GM21423 (cell line): ENCODE measurements around the gene NCOA7.
A peak's percentile ranks its signal among the peaks of the same experiment; 100 is the strongest.
"Not testable (repeated sequence)": the region's sequence is repeated elsewhere in the genome, so short reads cannot be mapped to it uniquely, and the experiment has no call there.

Experiments used
- ATAC-seq: cut with Tn5 transposase; IDR thresholded peaks from one replicate; pipeline ENCODE4 v1.9.1; 2021; ENCODE audit warnings: mild to moderate bottlenecking, moderate library complexity; ENCODE audit not compliant: unreplicated experiment

NCOA7 gene

GRCh38 chr6:125865015-125865414, 74.3 kb downstream of the NCOA7 start:
- ATAC-seq: no peak

- ATAC-seq: no peak
Measured at GRCh38 chr6:125866433-125866832, 75.7 kb downstream of the NCOA7 start.

DNA sequence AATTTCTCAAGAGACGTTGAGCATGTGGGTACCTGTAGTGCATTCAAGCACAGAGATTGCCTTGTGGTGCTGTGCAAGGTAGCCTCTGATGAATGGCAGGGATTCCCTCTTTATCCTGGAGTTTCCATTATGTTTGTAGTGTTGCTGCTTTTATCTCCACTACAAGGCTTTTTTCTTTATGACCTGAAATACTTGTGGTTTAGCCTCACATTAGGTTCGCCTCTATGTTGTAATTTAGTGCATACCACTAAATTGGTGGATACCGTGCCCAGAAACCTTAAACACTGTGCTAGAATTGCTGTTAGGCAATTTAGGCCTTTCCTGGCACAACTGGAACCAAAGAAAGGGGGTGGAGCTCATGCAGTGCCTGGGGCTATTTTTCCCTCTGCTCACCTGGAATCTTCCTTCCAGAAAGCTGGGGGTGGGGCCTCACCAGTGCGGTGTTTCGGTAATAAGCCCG, 76.8 kb downstream of the NCOA7 start:
- no peak for ATAC-seq

GRCh38 chr6:125868252-125868651, 77.5 kb downstream of the NCOA7 start:
- ATAC-seq: no peak

DNA sequence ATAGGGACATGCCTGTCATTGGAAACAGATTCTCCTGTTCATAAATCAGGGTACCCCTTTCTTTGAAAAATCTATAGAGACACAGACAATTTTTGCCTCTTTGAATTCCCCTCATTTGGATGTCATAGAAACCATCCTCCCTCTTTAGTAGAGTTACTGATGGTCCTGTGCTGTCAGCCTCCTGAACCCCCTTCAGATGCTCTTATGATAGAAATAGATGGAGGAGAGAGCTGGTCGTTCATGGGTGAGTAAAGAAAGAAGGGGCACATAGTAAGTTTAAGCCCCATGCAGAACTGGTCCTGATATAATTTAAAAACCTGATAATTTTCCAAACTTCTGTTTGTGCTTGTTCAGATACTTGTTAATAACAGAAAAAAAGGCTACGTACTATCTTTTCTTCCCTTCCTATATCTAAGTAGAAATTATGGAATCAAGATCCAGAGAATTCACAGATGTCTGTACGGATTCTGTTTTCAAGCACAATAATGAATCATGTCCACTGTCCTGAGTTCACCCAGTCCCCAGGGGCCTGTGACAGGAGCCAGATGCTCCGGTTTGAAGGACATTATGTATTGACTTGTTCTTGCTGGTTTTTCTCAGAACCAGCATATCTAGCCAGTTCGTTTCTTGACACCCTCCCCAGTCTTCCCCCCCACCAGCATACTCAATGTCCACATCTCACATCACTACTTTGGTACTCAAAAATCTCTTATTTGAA, 78.1 kb downstream of the NCOA7 start:
- ATAC-seq: no peak

DNA sequence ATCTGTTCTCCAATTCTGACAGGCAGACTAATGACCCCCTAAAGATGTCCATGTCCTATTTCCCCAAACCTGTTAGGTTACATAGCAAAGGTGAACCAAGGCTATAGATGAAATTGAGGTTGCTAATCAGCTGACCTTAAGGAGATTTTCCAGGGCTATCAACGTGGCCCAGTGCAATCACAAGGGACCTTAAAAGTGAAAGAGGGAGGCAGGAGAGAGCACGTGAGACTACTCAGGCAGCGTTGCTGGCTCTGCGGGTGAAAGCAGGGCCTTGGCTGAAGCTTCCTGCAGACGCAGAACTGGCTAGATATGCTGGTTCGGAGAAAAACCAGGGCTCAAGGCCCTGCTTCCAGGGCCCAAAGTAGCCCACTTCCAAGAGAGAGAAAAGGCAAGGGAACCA, 78.7 kb downstream of the NCOA7 start:
- ATAC-seq: no peak

GRCh38 chr6:125871365-125871764, 80.6 kb downstream of the NCOA7 start:
- no peak for ATAC-seq

- no peak for ATAC-seq
Measured at GRCh38 chr6:125872259-125872921, 81.6 kb downstream of the NCOA7 start.

GRCh38 chr6:125882243-125882642, 91.5 kb downstream of the NCOA7 start:
- no peak for ATAC-seq

DNA sequence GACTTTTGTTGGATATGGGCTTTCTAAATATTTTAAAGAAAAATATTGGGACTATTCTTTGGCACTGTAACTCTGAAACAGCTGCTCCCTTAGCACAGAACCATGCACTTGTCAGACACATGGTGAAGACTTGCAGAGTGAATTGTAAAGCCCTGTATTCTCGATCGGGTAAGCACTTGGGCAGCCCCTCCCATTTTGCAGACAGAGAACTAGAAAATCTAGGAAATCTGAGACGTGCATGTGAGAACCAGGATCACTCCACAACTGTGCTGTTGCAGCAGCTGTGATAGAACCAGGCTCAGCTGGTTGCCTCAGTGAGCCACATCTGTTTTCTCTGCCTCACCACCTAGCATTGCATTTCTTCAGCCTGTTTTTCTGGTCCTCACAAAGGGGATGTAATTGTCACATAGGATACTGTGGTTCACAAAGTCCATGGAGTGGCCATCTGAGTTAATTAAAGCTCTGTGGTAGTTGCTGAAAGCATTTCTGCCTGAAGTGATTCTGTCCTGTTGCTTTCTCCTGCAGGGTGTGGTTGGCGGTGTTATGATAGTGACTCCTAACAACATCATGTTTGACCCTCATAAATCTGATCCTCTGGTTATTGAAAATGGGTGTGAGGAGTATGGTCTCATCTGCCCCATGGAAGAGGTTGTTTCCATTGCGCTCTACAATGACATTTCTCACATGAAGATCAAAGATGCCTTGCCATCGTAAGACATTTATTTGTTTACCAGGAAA, 94.0 kb downstream of the NCOA7 start:
- ATAC-seq: no peak

DNA sequence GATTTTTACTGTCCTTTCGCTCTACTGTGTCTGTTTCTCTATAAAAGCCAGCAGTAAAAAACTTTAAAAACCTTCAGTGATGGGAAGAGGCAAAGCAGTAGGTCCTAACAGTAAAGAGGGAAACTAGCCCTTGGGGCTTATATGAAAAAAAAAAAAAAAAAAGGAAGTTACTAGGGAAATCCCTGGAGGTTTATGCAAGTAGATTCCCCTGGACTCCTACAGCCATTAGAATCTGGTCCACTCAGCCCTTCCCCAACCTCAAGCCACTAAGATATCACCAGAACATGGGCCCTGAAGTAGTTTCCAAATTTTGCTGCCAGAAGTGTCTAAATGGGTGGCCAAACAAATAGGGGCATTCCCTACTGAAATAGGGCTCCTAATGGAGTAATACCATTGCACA, 95.3 kb downstream of the NCOA7 start:
- no peak for ATAC-seq

DNA sequence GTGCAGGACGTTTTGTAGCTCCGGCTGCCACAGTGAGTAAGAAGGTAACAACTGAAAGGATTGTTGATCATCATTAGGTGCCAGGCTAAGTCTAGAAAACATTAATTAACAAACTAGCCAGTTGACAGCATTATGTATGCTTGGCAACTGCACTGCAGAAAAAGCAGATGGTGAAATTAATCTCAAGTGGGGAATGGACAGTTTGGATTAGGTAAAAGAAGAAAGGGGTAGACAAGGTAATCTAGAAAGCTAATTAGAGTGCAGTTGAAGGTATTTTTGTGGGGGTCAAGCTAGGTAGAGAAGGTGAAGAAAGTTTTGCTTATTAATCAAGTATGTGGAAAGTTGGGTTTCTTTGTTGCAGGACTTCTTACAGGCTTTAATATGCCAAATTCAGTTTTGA, 96.2 kb downstream of the NCOA7 start:
- no peak for ATAC-seq

GRCh38 chr6:125887372-125887771, 96.6 kb downstream of the NCOA7 start:
- no peak for ATAC-seq

- no peak for ATAC-seq
Measured at GRCh38 chr6:125888989-125889656, 98.4 kb downstream of the NCOA7 start.

DNA sequence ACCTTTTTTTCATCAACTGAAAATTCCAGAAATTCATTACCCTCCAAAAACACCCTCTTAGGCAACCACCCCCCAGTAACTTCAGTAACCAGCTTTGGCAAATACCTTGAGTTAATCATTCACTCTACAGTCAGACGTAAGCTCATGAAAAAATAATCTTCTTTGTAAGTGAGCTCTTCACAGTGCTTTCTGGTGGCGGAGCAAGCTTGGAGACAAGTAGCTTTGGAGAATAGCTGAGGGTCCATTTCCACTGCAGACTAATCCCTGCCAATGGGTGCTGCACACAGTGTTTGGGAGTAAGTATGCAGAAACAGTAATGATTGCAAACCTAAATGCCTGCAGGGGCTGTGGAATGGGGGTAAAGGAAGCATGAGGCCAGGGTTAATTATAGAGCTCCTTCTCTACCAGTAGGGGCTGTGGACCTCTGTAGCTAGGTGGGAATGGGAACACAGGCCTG, 109.0 kb downstream of the NCOA7 start:
- ATAC-seq: no peak

DNA sequence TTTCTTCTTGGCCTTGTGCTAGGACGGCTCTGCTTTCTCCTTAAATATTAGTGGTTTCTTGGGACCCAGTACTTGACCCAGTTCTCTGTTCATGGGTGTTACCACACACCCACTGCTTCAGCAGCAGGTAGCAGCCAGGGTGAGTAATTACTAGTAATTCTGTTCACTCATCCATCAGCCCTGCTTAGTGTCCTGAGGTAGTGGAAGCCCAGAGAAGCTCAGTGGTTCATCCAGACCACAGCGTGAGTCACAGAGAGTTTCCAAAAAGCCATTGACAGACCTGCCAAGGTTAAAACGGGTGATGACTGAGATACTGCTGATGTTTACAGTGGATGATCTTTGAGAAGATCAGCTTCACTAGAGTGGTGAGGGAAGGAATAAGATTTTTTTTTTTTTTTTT, 114.1 kb downstream of the NCOA7 start:
- ATAC-seq: peak; percentile 88

- no peak for ATAC-seq
Measured at GRCh38 chr6:125906158-125906998, 115.6 kb downstream of the NCOA7 start.

GRCh38 chr6:125910527-125910926, 119.8 kb downstream of the NCOA7 start:
- ATAC-seq: peak; percentile 99

- not testable (repeated sequence) for ATAC-seq
Measured at GRCh38 chr6:125911051-125911451, 120.3 kb downstream of the NCOA7 start.

GRCh38 chr6:125912430-125912829, 121.7 kb downstream of the NCOA7 start:
- ATAC-seq: not testable (repeated sequence)
